Measurements from ENCODE around the gene CES2.

GRCh38 chr16:66979011-66979717, 43.8 kb downstream of the CES2 start:
- TF ChIP-seq POLR2A (IDR thresholded peaks at IDR 0.05; ENCODE audit: low read length): no peak
- no peak for TF ChIP-seq GATA1 (IDR thresholded peaks at IDR 0.05; ENCODE audit: low read depth, low read length)

Measured in erythroblast (primary cell).